HepG2 (cell line): Measurements from ENCODE around the gene NOP56. TPM values are rescaled to one million over a fixed set of nuclear protein-coding genes. Genes with fewer than 3 reads are reported as not detected.
A peak's percentile ranks its signal among the peaks of the same experiment; 100 is the strongest.

Source experiments
- AKAP8 ChIP-seq: sonication (generic); formaldehyde crosslinking; IDR thresholded peaks from 2 replicates; pipeline ENCODE4 v1.5.1; 2020; ENCODE audit warnings: mild to moderate bottlenecking, missing genetic modification reagents
- KDM2A ChIP-seq: sonication (generic); formaldehyde crosslinking; IDR thresholded peaks from 2 replicates; pipeline ENCODE4 v1.4.0; 2020; ENCODE audit warnings: low read depth, missing genetic modification reagents, borderline replicate concordance
- MED8 ChIP-seq: sonication (generic); formaldehyde crosslinking; IDR thresholded peaks from 2 replicates; pipeline ENCODE4 v1.8.1; 2023; ENCODE audit warnings: mild to moderate bottlenecking, missing genetic modification reagents; ENCODE audit not compliant: insufficient replicate concordance
- MYNN ChIP-seq: sonication (generic); formaldehyde crosslinking; IDR thresholded peaks from 2 replicates; pipeline ENCODE4 v1.4.0; 2020; ENCODE audit warnings: mild to moderate bottlenecking, low read depth, missing genetic modification reagents
- NCOA1 ChIP-seq: sonication (generic); formaldehyde crosslinking; IDR thresholded peaks from 2 replicates; pipeline ENCODE4 v1.9.0; 2021; ENCODE audit warnings: missing genetic modification reagents
- NFATC3 ChIP-seq: sonication (generic); formaldehyde crosslinking; IDR thresholded peaks from 2 replicates; pipeline ENCODE4 v1.5.1; 2020; ENCODE audit warnings: mild to moderate bottlenecking, missing genetic modification reagents
- RELA ChIP-seq: sonication (generic); formaldehyde crosslinking; IDR thresholded peaks from 2 replicates; pipeline ENCODE4 v1.4.0; 2020; ENCODE audit warnings: missing genetic modification reagents
- SMAD3 ChIP-seq: sonication (generic); formaldehyde crosslinking; IDR thresholded peaks from 2 replicates; pipeline ENCODE4 v1.4.0; 2020; ENCODE audit warnings: missing genetic modification reagents
- ZMAT3 ChIP-seq: sonication (generic); formaldehyde crosslinking; conservative IDR thresholded peaks from 2 replicates; pipeline ENCODE4 v1.7.0; 2021; ENCODE audit warnings: missing genetic modification reagents
- ZNF235 ChIP-seq: sonication (generic); formaldehyde crosslinking; IDR thresholded peaks from 2 replicates; pipeline ENCODE4 v1.8.1; 2023; ENCODE audit warnings: mild to moderate bottlenecking, missing genetic modification reagents, borderline replicate concordance
- ZNF264 ChIP-seq: sonication (generic); formaldehyde crosslinking; IDR thresholded peaks from 2 replicates; pipeline ENCODE4 v1.4.0; 2020; ENCODE audit warnings: missing genetic modification reagents
- ZNF3 ChIP-seq: IDR thresholded peaks from 2 replicates; pipeline ENCODE4 v1.7.0; 2017; ENCODE audit warnings: inconsistent platforms
- ZNF773 ChIP-seq: sonication (generic); formaldehyde crosslinking; IDR thresholded peaks from 2 replicates; pipeline ENCODE4 v1.4.0; 2020; ENCODE audit warnings: missing genetic modification reagents, borderline replicate concordance
- ZNF775 ChIP-seq: sonication (generic); formaldehyde crosslinking; IDR thresholded peaks from 2 replicates; pipeline ENCODE4 v1.4.0; 2020; ENCODE audit warnings: missing genetic modification reagents, mild to moderate bottlenecking, moderate library complexity, borderline replicate concordance
- polyA plus RNA-seq, 8 experiments: library from polyadenylated mRNA; depleted of rRNA in 3 of 8; stranded (reverse) in 7 of 8; unstranded in 1 of 8; fragments of >200 nt; fragmentation: Illumina TruSeq in 4 of 8; extraction: Trizol in 4 of 8; gene quantifications; 2 replicates each; pipeline versions ENCODE4 v1.2.1 to v1.2.3, GENCODE V29; 2011 to 2016; ENCODE audit warnings: low read depth in 4 of 8, missing spikeins in 1 of 8, mixed read lengths in 1 of 8; ENCODE audit not compliant: insufficient read depth in 1 of 8
- total RNA-seq, 5 experiments: library from RNA; depleted of rRNA; stranded (reverse); fragments of >200 nt; fragmentation: Illumina TruSeq; extraction: Trizol; gene quantifications; 2 replicates each; pipeline ENCODE4 v1.2.3, GENCODE V29; 2016; ENCODE audit warnings: low read depth in 1 of 5
- TF ChIP-seq, protein P1 (sequence below): sonication (generic); formaldehyde crosslinking; conservative IDR thresholded peaks from 2 replicates; pipeline ENCODE4 v1.4.0; 2020; ENCODE audit warnings: missing genetic modification reagents
- TF ChIP-seq, protein P2 (sequence below): sonication (generic); formaldehyde crosslinking; IDR thresholded peaks from 2 replicates; pipeline ENCODE4 v1.4.0; 2020; ENCODE audit warnings: missing genetic modification reagents
- TF ChIP-seq, protein P3 (sequence below): IDR thresholded peaks from 2 replicates; pipeline ENCODE4 v1.6.1; 2016; ENCODE audit warnings: missing biosample characterization, missing genetic modification reagents, low read depth
- TF ChIP-seq, protein P4 (sequence below): sonication (generic); formaldehyde crosslinking; IDR thresholded peaks from 2 replicates; pipeline ENCODE4 v1.5.1; 2020; ENCODE audit warnings: missing genetic modification reagents, mild to moderate bottlenecking, borderline replicate concordance
- TF ChIP-seq, protein P5 (sequence below), 2 experiments: sonication (generic) in 1 of 2; formaldehyde crosslinking in 1 of 2; IDR thresholded peaks; 2 replicates each; pipeline versions ENCODE4 v1.4.0 to v1.6.1; 2018 to 2020; ENCODE audit warnings: missing genetic modification reagents in 2 of 2, borderline replicate concordance in 1 of 2, low read depth in 1 of 2, mild to moderate bottlenecking in 1 of 2, missing biosample characterization in 1 of 2

The NOP56 gene
- total and polyA plus RNA-seq, 2 of the 13 experiments (the other 11 are each of a cell fraction or from before 2014, with no cell fraction given), result 369 to 1,116 TPM

DNA sequence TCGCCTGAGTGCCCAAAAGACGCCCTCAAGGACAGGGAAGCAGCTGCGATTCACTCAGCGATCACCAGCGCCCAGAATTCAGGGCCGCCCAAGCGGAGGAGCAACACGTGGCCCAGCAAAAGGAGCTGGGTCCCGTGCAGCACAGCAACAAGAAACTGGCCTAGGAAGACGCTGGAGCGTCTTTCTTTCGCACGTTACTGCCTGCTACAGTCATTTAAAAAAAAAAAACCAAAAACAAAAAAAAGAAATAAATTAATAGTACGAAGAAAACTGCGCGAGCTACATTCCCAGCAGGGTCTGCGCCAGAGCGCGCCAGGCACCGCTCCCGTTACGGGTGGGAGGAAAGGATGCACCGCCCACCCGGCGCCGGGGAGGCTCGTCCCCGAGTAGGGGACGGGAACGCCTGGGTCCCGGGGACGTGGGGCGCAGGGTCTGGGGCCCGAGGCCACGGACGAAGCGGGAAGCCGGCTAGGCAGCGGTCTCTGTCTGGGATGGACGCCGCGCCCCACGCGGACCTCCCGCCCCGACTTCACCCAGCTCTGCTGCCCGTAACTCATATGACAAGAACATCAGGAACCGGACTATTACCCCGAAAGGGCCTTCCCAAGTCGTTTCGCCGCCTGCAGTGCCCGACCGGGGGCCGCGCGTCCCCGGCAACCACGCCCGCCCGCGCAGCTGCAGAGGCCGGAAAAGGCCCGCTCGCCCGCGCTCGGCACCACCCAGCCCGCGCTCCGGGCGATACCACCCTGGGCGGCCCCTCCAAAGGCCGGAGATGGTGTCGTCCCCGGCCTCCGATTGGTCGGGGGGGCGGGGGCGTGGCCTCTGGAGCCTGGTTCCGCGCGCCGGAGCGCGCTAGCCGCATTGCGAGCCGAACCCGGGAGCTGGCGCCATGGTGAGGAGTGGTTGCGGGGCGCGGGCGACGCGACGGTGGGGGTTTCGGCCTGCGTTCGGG, at the start of gene NOP56 (continued):
- TF ChIP-seq, protein P1, sequence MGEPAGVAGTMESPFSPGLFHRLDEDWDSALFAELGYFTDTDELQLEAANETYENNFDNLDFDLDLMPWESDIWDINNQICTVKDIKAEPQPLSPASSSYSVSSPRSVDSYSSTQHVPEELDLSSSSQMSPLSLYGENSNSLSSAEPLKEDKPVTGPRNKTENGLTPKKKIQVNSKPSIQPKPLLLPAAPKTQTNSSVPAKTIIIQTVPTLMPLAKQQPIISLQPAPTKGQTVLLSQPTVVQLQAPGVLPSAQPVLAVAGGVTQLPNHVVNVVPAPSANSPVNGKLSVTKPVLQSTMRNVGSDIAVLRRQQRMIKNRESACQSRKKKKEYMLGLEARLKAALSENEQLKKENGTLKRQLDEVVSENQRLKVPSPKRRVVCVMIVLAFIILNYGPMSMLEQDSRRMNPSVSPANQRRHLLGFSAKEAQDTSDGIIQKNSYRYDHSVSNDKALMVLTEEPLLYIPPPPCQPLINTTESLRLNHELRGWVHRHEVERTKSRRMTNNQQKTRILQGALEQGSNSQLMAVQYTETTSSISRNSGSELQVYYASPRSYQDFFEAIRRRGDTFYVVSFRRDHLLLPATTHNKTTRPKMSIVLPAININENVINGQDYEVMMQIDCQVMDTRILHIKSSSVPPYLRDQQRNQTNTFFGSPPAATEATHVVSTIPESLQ, result peak; percentile 91; the same call in 1 of the 2 replicates
- TF ChIP-seq, protein P2, sequence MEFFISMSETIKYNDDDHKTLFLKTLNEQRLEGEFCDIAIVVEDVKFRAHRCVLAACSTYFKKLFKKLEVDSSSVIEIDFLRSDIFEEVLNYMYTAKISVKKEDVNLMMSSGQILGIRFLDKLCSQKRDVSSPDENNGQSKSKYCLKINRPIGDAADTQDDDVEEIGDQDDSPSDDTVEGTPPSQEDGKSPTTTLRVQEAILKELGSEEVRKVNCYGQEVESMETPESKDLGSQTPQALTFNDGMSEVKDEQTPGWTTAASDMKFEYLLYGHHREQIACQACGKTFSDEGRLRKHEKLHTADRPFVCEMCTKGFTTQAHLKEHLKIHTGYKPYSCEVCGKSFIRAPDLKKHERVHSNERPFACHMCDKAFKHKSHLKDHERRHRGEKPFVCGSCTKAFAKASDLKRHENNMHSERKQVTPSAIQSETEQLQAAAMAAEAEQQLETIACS (CRISPR knock-in tag), result peak; percentile 96
- TF ChIP-seq ZNF235 (peak; percentile 99; the same call in 1 of the 2 replicates), SMAD3 (CRISPR knock-in tag) (no peak; the same call in none of the 2 replicates), ZNF264 (CRISPR knock-in tag) (no peak), MYNN (0 out of 2 replicates have a peak, but pooled peaks have one; percentile 18), ZNF3 (CRISPR knock-in tag) (peak; percentile 94), ZNF775 (CRISPR knock-in tag) (0 out of 2 replicates have a peak, but pooled peaks have one; percentile 46), AKAP8 (peak; percentile 90; the same call in 1 of the 2 replicates), RELA (no peak), NCOA1 (CRISPR knock-in tag) (no peak; the same call in none of the 2 replicates), NFATC3 (peak; percentile 85; the same call in 1 of the 2 replicates), ZNF773 (CRISPR knock-in tag) (peak; percentile 27; the same call in 1 of the 2 replicates), ZMAT3 (CRISPR knock-in tag) (no peak; the same call in 1 of the 2 replicates), MED8 (peak; percentile 89), KDM2A (CRISPR knock-in tag) (peak; percentile 67)
- TF ChIP-seq, protein P3, sequence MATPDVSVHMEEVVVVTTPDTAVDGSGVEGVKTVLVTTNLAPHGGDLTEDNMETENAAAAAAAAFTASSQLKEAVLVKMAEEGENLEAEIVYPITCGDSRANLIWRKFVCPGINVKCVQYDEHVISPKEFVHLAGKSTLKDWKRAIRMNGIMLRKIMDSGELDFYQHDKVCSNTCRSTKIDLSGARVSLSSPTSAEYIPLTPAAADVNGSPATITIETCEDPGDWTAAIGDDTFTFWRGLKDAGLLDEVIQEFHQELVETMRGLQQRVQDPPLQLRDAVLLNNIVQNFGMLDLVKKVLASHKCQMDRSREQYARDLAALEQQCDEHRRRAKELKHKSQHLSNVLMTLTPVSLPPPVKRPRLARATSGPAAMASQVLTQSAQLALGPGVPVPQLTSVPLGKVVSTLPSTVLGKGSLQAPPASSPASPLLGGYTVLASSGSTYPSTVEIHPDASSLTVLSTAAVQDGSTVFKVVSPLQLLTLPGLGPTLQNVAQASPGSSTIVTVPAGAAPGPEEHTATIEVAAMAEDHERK (CRISPR knock-in tag), result peak; percentile 48; the same call in 1 of the 2 replicates
- TF ChIP-seq, protein P4, sequence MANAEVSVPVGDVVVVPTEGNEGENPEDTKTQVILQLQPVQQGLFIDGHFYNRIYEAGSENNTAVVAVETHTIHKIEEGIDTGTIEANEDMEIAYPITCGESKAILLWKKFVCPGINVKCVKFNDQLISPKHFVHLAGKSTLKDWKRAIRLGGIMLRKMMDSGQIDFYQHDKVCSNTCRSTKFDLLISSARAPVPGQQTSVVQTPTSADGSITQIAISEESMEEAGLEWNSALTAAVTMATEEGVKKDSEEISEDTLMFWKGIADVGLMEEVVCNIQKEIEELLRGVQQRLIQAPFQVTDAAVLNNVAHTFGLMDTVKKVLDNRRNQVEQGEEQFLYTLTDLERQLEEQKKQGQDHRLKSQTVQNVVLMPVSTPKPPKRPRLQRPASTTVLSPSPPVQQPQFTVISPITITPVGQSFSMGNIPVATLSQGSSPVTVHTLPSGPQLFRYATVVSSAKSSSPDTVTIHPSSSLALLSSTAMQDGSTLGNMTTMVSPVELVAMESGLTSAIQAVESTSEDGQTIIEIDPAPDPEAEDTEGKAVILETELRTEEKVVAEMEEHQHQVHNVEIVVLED (CRISPR knock-in tag), result peak; percentile 71; the same call in 1 of the 2 replicates
- TF ChIP-seq, protein P5, sequence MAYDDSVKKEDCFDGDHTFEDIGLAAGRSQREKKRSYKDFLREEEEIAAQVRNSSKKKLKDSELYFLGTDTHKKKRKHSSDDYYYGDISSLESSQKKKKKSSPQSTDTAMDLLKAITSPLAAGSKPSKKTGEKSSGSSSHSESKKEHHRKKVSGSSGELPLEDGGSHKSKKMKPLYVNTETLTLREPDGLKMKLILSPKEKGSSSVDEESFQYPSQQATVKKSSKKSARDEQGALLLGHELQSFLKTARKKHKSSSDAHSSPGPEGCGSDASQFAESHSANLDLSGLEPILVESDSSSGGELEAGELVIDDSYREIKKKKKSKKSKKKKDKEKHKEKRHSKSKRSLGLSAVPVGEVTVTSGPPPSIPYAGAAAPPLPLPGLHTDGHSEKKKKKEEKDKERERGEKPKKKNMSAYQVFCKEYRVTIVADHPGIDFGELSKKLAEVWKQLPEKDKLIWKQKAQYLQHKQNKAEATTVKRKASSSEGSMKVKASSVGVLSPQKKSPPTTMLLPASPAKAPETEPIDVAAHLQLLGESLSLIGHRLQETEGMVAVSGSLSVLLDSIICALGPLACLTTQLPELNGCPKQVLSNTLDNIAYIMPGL (CRISPR knock-in tag; IDR thresholded peaks at IDR 0.05; ENCODE audit: borderline replicate concordance in 1 of 2, low read depth in 1 of 2), result peak; percentile 94 to 96
